ENCODE results near the gene TFF1. TPM values are rescaled to one million over a fixed set of nuclear protein-coding genes. Genes with fewer than 3 reads are reported as not detected.

Gene TFF1
- total RNA-seq, 2 donors from 2014 or later = not detected

DNA sequence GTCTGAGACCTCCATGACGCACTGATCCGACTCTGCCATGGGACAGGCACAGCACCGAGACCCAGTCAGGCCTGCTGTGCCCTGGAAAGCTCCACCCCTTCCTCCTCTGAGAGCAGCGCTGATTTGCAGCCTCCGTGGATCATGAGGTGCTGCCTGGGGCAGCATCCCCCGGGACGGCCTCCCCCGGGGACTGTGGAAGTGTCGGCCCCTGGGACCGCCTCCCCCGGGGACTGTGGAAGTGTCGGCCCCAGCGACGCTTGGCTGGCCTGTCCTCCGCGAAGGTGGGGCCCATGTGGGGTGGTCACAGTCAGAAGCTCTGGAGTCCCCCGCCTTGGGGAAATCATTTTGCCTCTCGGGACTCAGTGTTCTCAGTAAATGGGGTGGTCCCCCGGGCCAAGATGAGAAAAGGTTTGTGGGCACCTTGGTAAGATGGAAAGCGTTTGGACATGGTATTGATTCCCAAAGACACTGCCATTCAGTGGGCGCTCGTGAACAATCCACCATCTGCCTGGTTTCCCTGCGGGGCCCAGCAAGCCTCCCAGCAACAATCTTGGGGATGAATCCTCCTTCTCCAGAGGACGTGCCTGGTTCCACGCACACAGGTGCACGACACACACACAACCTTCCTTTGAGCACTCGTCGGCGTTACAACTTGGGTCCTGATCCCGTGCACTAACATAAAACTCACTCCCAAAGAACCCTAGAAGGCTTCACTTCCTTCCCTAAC is 18.6 kb downstream of the TFF1 start:
- Mint-ChIP-seq H3K27me3 (no peaks in the 10 kb centered on the region), H3K27ac (no peak overlapping the region), H3K4me3 (no peak overlapping the region), H3K4me1 (no peaks in the 10 kb centered on the region), H3K36me3 (ENCODE audit: low read depth) (no peaks in the 10 kb centered on the region)
- DNase-seq = no peak
- ATAC-seq = no peak
- H3K9me3 ChIP-seq (ENCODE audit: control insufficient read depth, low read length, poor library complexity, severe bottlenecking) = no peaks in the 10 kb centered on the region

GRCh38 chr21:42346866-42347600 is 19.3 kb downstream of the TFF1 start:
- Mint-ChIP-seq H3K36me3 (ENCODE audit: low read depth) (no peaks in the 10 kb centered on the region), H3K27me3 (no peaks in the 10 kb centered on the region), H3K27ac (no peak overlapping the region), H3K4me1 (no peaks in the 10 kb centered on the region), H3K4me3 (no peak overlapping the region)
- no peak for DNase-seq
- H3K9me3 ChIP-seq (ENCODE audit: control insufficient read depth, low read length, poor library complexity, severe bottlenecking) = no peaks in the 10 kb centered on the region
- ATAC-seq = no peak

DNA sequence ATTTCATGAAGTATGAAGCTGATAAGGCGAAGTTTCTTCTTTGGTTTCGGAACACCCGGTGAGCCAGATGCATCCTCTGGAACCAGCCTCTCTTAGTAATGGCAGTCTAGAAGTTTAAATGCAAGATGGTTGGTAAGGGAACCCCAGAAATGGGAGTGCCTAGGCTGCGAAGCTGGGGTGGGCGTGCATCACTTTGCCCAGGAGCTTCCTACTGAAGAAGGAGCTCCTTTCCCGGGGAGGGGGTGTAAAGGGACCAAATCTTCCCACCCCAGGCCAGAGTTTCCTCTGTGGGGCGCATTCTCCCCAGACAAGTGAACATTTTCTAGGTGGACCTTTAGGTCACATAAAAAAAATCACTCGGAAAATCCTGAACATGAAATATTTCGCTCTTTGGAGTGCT is 19.9 kb downstream of the TFF1 start:
- H3K27ac Mint-ChIP-seq = no peak overlapping the region
- no peak for DNase-seq
- no peaks in the 10 kb centered on the region for H3K9me3 ChIP-seq (ENCODE audit: control insufficient read depth, low read length, poor library complexity, severe bottlenecking)
- H3K27me3 Mint-ChIP-seq = no peaks in the 10 kb centered on the region
- H3K4me1 Mint-ChIP-seq = no peaks in the 10 kb centered on the region
- H3K36me3 Mint-ChIP-seq (ENCODE audit: low read depth) = no peaks in the 10 kb centered on the region
- no peak for ATAC-seq
- no peak overlapping the region for H3K4me3 Mint-ChIP-seq

- Mint-ChIP-seq H3K4me1 (no peaks in the 10 kb centered on the region), H3K27ac (no peak overlapping the region), H3K27me3 (no peaks in the 10 kb centered on the region), H3K36me3 (ENCODE audit: low read depth) (no peaks in the 10 kb centered on the region), H3K4me3 (no peak overlapping the region)
- DNase-seq (no peak), ATAC-seq (no peak)
- no peaks in the 10 kb centered on the region for H3K9me3 ChIP-seq (ENCODE audit: control insufficient read depth, low read length, poor library complexity, severe bottlenecking)
Observed at GRCh38 chr21:42344631-42345030, 21.7 kb downstream of the TFF1 start.

- DNase-seq (no peak), ATAC-seq (no peak)
- H3K4me1 Mint-ChIP-seq = no peaks in the 10 kb centered on the region
- H3K9me3 ChIP-seq (ENCODE audit: control insufficient read depth, low read length, poor library complexity, severe bottlenecking) = no peaks in the 10 kb centered on the region
- H3K4me3 Mint-ChIP-seq = no peak overlapping the region
- H3K27ac Mint-ChIP-seq = no peak overlapping the region
- H3K36me3 Mint-ChIP-seq (ENCODE audit: low read depth) = no peaks in the 10 kb centered on the region
- H3K27me3 Mint-ChIP-seq = no peaks in the 10 kb centered on the region
Observed at GRCh38 chr21:42343963-42344510, 22.3 kb downstream of the TFF1 start.

- ATAC-seq = no peak
- H3K4me3 Mint-ChIP-seq = no peak overlapping the region
Observed at GRCh38 chr21:42343556-42343955, 22.8 kb downstream of the TFF1 start.

GRCh38 chr21:42343101-42343500 is 23.2 kb downstream of the TFF1 start:
- Mint-ChIP-seq H3K27me3 (no peaks in the 10 kb centered on the region), H3K4me1 (peaks cover 1% of the 10 kb centered on the region), H3K27ac (no peak overlapping the region), H3K36me3 (ENCODE audit: low read depth) (no peaks in the 10 kb centered on the region), H3K4me3 (no peak overlapping the region)
- DNase-seq = no peak
- no peaks in the 10 kb centered on the region for H3K9me3 ChIP-seq (ENCODE audit: control insufficient read depth, low read length, poor library complexity, severe bottlenecking)
- ATAC-seq = no peak

More at GRCh38 chr21:42343556-42343955, 22.8 kb downstream of the TFF1 start:
- no peaks in the 10 kb centered on the region for H3K9me3 ChIP-seq (ENCODE audit: control insufficient read depth, low read length, poor library complexity, severe bottlenecking)
- Mint-ChIP-seq H3K27me3 (no peaks in the 10 kb centered on the region), H3K4me1 (no peaks in the 10 kb centered on the region), H3K36me3 (ENCODE audit: low read depth) (no peaks in the 10 kb centered on the region), H3K27ac (no peak overlapping the region)
- no peak for DNase-seq

GRCh38 chr21:42341776-42342542 is 24.4 kb downstream of the TFF1 start:
- Mint-ChIP-seq H3K36me3 (ENCODE audit: low read depth) (no peaks in the 10 kb centered on the region), H3K4me1 (peaks cover 9% of the 10 kb centered on the region), H3K4me3 (no peak overlapping the region), H3K27me3 (peaks cover 5% of the 10 kb centered on the region), H3K27ac (peak overlapping the region; percentile 41)
- H3K9me3 ChIP-seq (ENCODE audit: control insufficient read depth, low read length, poor library complexity, severe bottlenecking) = no peaks in the 10 kb centered on the region
- no peak for DNase-seq
- no peak for ATAC-seq

DNA sequence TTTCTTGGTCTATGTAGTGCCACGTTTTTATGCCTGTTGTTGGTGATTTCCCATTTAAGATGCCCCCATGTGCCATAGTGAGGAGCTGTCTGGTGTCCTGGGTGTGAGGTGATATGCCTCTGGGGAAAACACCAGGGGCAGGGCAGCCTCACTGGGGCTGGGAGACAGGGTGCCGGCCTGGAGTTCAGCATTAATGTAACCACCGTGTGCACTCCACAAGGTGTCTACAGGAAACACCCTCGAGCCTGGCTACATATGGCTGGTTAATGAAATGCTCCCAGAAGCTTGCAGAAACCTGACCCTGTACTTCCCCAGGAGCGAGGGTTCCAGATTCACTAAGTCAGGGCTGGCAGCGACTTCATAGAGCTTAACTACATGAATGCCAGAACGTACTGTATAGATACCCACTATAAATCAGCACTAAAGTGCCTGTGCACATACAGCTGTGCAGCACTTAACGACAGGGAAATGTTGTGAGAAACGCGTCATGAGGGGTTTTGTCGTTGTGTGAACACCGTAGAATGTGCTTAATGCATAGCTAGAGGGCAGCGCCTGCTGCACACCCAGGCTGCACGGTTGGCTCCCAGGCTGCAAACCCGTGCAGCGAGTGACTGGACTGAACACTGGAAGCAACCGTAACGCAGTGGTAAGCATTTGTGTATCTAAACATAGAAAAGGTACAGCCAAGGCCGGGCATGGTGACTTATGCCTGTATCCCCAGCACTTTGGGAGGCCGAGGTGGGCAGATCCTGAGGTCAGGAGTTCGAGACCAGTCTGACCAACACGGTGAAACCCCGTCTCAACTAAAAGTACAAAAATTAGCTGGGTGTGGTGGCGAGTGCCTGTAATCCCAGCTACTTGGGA is 25.9 kb downstream of the TFF1 start:
- H3K27me3 Mint-ChIP-seq = peaks cover 5% of the 10 kb centered on the region
- H3K4me3 Mint-ChIP-seq = no peak overlapping the region
- no peaks in the 10 kb centered on the region for H3K9me3 ChIP-seq (ENCODE audit: control insufficient read depth, low read length, poor library complexity, severe bottlenecking)
- no peak for DNase-seq
- H3K27ac Mint-ChIP-seq = no peak overlapping the region
- no peaks in the 10 kb centered on the region for H3K36me3 Mint-ChIP-seq (ENCODE audit: low read depth)
- ATAC-seq = no peak
- peaks cover 9% of the 10 kb centered on the region for H3K4me1 Mint-ChIP-seq

DNA sequence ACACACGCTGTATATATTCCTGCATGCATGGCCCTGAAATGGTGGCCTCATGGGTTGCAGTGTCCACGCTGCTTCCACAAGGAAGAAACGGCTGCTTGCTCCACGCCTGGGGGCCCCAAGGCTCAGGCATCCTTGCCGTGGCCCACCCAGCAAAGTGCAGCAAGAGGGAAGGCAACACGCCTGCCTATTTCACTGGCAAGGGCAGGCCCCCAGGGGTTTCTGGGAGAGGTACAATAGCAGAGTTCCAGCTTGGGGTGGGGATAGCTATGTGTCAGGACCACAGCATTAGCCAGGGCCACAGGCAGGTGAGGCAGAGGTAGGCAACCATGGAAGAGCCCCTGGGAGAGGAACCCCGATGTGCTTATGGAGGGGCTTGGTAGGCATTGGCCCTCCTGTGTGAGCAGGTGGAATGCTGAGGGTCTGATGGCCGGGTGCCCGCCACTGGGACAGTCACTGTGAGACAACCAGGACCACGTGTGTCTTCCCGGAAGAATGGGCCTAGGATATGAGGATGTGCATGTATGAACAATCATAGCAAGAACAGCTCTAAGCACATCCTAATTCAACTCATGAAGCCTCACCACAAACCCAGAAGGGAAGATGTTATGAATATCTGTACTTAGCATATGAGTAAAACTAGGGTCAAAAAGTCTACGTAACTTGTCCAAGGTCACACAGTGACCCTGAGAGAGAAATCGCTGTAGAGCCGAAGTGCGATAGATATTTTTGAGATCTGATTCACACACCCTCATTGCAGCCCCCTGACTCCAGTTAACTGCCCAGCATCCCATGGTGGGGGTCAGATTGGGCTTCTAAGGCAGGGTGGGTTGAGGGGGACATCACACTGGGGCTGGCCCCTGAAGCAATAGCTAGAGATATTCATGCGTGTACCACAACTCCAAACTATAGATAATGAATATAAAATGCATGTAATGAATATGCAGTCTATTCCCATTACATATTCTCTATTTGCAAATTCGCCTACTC is 27.3 kb downstream of the TFF1 start:
- Mint-ChIP-seq H3K27ac (peak overlapping the region; percentile 60), H3K36me3 (ENCODE audit: low read depth) (no peaks in the 10 kb centered on the region), H3K27me3 (peaks cover 5% of the 10 kb centered on the region), H3K4me3 (no peak overlapping the region), H3K4me1 (peaks cover 9% of the 10 kb centered on the region)
- DNase-seq = no peak
- no peaks in the 10 kb centered on the region for H3K9me3 ChIP-seq (ENCODE audit: control insufficient read depth, low read length, poor library complexity, severe bottlenecking)
- ATAC-seq = no peak

GRCh38 chr21:42337830-42338728 is 28.3 kb downstream of the TFF1 start:
- Mint-ChIP-seq H3K4me1 (peaks cover 9% of the 10 kb centered on the region), H3K27me3 (peaks cover 5% of the 10 kb centered on the region), H3K36me3 (ENCODE audit: low read depth) (peaks cover 3% of the 10 kb centered on the region), H3K4me3 (peak overlapping the region; percentile 5), H3K27ac (peak overlapping the region; percentile 60)
- DNase-seq (peak; percentile 59 to 84 (median 67)), ATAC-seq (peak; percentile 100)
- H3K9me3 ChIP-seq (ENCODE audit: control insufficient read depth, low read length, poor library complexity, severe bottlenecking) = no peaks in the 10 kb centered on the region
